Suprapubic skin (tissue), 4 donors: Measurements from ENCODE around the gene RUNDC3A. TPM values are rescaled to one million over a fixed set of nuclear protein-coding genes. Genes with fewer than 3 reads are reported as not detected.

Experiments used
- DNase-seq, 2 donors: peaks; one replicate each; pipeline ENCODE4 v3.0.0-alpha.2; 2019; ENCODE audit warnings: low spot score in 2 of 2
- H3K27ac ChIP-seq: fragments of 200-600 bp; sonication (generic); one replicate; pipeline ENCODE4 v1.5.1; 2019
- H3K27me3 ChIP-seq: fragments of 200-600 bp; sonication (generic); one replicate; pipeline ENCODE4 v1.5.1; 2019
- H3K36me3 ChIP-seq: fragments of 200-600 bp; sonication (generic); one replicate; pipeline ENCODE4 v1.5.1; 2019
- H3K4me1 ChIP-seq: fragments of 200-600 bp; sonication (generic); one replicate; pipeline ENCODE4 v1.5.1; 2019
- H3K4me3 ChIP-seq: fragments of 200-600 bp; sonication (generic); one replicate; pipeline ENCODE4 v1.5.1; 2019; ENCODE audit warnings: mild to moderate bottlenecking
- H3K9me3 ChIP-seq: fragments of 200-600 bp; sonication (generic); one replicate; pipeline ENCODE4 v1.5.1; 2019
- EP300 ChIP-seq: sonication (generic); formaldehyde crosslinking; IDR thresholded peaks from one replicate; pipeline ENCODE4 v1.6.1; 2017; ENCODE audit warnings: antibody characterized with exemption
- POLR2A ChIP-seq, 2 donors: fragments of 450-650 bp; IDR thresholded peaks; one replicate each; pipeline ENCODE4 v1.6.1; 2017; ENCODE audit warnings: antibody characterized with exemption in 2 of 2, mild to moderate bottlenecking in 2 of 2, moderate library complexity in 2 of 2
- POLR2AphosphoS5 ChIP-seq, 3 donors: sonication (generic); formaldehyde crosslinking; IDR thresholded peaks; one replicate each; pipeline ENCODE4 v1.6.1; 2017; ENCODE audit warnings: antibody characterized with exemption in 3 of 3
- WGBS: methylation state at CpG from one replicate; pipeline ENCODE4 v1.1.5; 2018; 5-methylcytosine and 5-hydroxymethylcytosine counted together
- total RNA-seq, 4 donors: library from RNA; depleted of rRNA; stranded (reverse); fragments of >200 nt; gene quantifications; one replicate each; pipeline ENCODE4 v1.1.0, GENCODE V29; 2016
- TF ChIP-seq, protein P1 (sequence below), 2 donors: fragments of 200-600 bp in 1 of 2; fragments of 450-650 bp in 1 of 2; sonication (generic) in 1 of 2; IDR thresholded peaks; one replicate each; pipeline ENCODE4 v1.5.1; 2016 to 2019; ENCODE audit warnings: antibody characterized with exemption in 2 of 2, mild to moderate bottlenecking in 1 of 2, moderate library complexity in 1 of 2

The RUNDC3A gene
- total RNA-seq, 4 donors from 2014 or later = 12.6 to 22.0 (median 14.7) TPM

DNA sequence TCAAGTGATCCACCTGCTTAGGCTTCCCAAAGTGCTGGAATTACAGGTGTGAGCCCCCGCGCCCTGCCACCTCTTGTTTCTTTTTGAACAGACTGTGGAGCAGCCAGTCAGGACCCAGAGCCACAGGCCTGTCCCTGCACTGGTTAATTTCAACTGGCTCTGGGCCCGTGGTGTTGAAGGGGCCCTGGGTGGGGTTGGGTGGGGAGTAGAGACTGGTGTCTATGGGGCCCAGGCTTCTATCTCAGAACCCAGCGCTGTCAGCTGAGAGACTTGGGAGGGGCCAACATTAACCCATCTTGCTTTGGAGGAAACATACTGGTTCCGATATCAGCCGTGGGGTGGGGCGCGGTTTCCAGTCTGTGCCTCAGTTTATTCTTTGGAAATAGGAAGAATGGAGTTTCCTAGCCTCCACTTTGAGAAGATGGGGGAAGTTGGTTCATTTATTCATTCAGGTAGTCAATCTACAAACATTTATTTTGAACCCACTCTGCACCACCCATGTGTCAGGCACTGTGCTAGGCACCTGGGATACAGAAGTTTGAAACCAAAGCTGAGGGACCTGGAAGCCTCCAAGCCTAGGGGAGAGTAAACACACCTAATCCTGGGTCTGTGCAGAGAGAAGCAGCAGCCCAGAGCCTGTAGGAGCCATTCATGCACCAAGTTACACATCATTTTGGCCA lies 24.9 kb upstream of the RUNDC3A start:
- H3K9me3 ChIP-seq = no peaks in the 10 kb centered on the region
- TF ChIP-seq EP300 (no peak), POLR2AphosphoS5 (IDR thresholded peaks at IDR 0.05) (no peak), POLR2A (IDR thresholded peaks at IDR 0.05) (no peak)
- TF ChIP-seq, protein P1, sequence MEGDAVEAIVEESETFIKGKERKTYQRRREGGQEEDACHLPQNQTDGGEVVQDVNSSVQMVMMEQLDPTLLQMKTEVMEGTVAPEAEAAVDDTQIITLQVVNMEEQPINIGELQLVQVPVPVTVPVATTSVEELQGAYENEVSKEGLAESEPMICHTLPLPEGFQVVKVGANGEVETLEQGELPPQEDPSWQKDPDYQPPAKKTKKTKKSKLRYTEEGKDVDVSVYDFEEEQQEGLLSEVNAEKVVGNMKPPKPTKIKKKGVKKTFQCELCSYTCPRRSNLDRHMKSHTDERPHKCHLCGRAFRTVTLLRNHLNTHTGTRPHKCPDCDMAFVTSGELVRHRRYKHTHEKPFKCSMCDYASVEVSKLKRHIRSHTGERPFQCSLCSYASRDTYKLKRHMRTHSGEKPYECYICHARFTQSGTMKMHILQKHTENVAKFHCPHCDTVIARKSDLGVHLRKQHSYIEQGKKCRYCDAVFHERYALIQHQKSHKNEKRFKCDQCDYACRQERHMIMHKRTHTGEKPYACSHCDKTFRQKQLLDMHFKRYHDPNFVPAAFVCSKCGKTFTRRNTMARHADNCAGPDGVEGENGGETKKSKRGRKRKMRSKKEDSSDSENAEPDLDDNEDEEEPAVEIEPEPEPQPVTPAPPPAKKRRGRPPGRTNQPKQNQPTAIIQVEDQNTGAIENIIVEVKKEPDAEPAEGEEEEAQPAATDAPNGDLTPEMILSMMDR (IDR thresholded peaks at IDR 0.05) = no peak
- WGBS = 95% methylated on average over 6 of the region's 8 CpGs
- peaks cover 11% of the 10 kb centered on the region for H3K4me1 ChIP-seq
- no peak overlapping the region for H3K27ac ChIP-seq
- no peaks in the 10 kb centered on the region for H3K36me3 ChIP-seq
- no peaks in the 10 kb centered on the region for H3K27me3 ChIP-seq
- DNase-seq = no peak
- H3K4me3 ChIP-seq = no peak overlapping the region

DNA sequence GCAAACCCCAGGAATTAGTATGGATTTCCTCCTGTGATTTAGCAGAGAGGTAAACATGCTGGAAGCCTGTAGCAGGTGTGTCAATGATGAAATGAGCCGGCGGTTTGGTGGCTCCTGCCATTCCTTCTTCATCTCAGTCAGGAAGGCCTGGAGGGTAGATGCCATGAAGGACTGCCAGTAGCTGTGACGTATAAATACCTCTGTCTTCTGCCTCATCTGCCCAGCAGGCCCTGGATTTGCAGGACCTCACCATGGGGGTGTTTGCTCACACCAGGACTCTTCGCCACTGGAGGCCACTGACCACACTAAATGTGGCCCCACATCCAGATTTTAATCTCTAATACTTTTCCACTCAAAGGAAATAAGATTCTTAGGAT lies 24.4 kb upstream of the RUNDC3A start:
- H3K4me1 ChIP-seq = peaks cover 11% of the 10 kb centered on the region
- H3K9me3 ChIP-seq = no peaks in the 10 kb centered on the region
- WGBS = 81% methylated on average over 4 of the region's 4 CpGs
- DNase-seq = no peak
- H3K27ac ChIP-seq = no peak overlapping the region
- no peak overlapping the region for H3K4me3 ChIP-seq
- no peaks in the 10 kb centered on the region for H3K27me3 ChIP-seq
- TF ChIP-seq EP300 = no peak
- TF ChIP-seq, protein P1 (IDR thresholded peaks at IDR 0.05) = no peak
- TF ChIP-seq POLR2A (IDR thresholded peaks at IDR 0.05) = no peak
- no peak for TF ChIP-seq POLR2AphosphoS5 (IDR thresholded peaks at IDR 0.05)
- H3K36me3 ChIP-seq = no peaks in the 10 kb centered on the region

DNA sequence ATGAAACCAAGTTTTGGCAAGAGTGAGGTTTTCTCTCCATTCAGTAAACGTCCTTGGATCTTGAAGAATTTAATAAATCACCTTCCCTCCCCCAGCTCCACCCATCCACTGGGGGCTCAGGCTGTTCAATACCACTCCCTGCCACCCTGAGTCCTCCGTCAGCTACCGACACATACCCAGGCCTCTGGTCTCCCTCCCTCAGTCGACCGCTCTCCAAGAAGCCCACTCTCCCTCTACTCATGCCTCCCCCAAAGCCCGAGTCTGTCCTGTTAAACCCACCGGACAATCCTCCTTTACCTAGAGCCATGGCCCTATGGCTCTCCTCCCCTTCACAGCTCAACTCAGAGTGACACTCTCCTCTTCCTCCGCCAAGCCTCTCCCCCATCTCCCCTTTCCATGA lies 20.8 kb upstream of the RUNDC3A start:
- Histone ChIP-seq H3K36me3 (no peaks in the 10 kb centered on the region), H3K27ac (no peak overlapping the region), H3K9me3 (no peaks in the 10 kb centered on the region), H3K4me3 (no peak overlapping the region), H3K27me3 (no peaks in the 10 kb centered on the region), H3K4me1 (no peaks in the 10 kb centered on the region)
- whole genome bisulfite sequencing = 75% methylated on average over 8 of the region's 8 CpGs
- DNase-seq = no peak
- no peak for TF ChIP-seq EP300
- TF ChIP-seq, protein P1 (IDR thresholded peaks at IDR 0.05) = no peak
- TF ChIP-seq POLR2AphosphoS5 (IDR thresholded peaks at IDR 0.05) = no peak
- TF ChIP-seq POLR2A (IDR thresholded peaks at IDR 0.05) = no peak

DNA sequence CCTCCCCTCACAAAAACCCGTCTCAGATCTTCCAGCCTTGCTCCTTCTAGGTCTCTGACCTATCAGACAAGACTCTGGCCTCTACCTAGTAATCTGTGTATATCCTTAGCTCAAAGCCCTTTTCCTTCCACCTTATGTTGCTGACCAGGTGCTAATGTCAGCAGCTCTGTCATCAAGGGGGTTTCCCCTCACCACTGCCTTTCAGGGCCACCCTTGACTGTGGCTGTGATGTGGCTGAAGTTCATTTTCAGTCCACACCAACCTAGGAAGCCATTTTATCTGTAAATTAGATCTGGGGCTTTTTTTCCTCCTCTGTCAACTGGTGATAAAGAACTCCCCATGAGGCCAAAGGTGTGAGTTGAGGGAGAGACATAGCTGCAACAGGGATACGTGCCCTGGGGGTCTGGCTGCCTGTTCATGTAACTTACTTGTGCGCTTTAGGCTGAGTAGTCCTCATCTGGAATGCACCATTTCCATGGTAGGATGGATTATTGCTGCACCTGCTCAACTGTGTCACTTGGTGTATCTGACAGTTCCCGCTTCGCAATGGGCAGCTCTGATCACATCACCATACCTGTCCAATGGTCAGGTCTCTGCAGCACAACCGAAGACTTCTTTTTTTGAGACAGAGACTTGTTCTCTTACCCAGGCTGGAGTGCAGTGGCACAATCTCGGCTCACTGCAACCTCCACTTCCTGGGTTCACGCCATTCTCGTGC lies 14.7 kb upstream of the RUNDC3A start:
- H3K27ac ChIP-seq = no peak overlapping the region
- H3K9me3 ChIP-seq = no peaks in the 10 kb centered on the region
- no peaks in the 10 kb centered on the region for H3K4me1 ChIP-seq
- TF ChIP-seq, protein P1 (IDR thresholded peaks at IDR 0.05) = no peak
- TF ChIP-seq EP300 (no peak), POLR2AphosphoS5 (IDR thresholded peaks at IDR 0.05) (no peak), POLR2A (IDR thresholded peaks at IDR 0.05) (no peak)
- 91% methylated on average over 9 of the region's 9 CpGs for WGBS
- no peaks in the 10 kb centered on the region for H3K36me3 ChIP-seq
- no peak for DNase-seq
- H3K27me3 ChIP-seq = no peaks in the 10 kb centered on the region
- H3K4me3 ChIP-seq = no peak overlapping the region

DNA sequence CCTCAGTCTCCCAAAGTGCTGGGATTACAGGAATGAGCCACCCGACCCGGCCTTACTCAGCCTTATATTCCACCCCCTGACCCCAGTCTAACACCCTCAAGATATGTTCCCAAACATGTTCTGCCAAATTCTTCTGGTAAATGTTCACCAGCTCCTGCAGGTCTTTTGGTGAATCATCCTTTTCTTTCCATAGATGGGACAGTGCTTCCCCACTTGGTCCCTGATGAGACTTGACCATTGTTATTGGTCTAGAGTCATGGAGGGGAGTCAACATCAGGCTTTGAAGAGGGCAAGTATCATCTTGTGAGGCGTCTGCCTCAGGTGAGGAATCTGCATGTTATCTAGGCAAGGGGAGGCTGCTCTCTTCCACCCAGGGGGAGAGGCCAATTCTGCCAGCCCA lies 10.4 kb upstream of the RUNDC3A start:
- H3K4me3 ChIP-seq = no peak overlapping the region
- WGBS = 73% methylated on average over 3 of the region's 3 CpGs
- H3K27me3 ChIP-seq = no peaks in the 10 kb centered on the region
- no peak overlapping the region for H3K27ac ChIP-seq
- no peaks in the 10 kb centered on the region for H3K4me1 ChIP-seq
- no peaks in the 10 kb centered on the region for H3K36me3 ChIP-seq
- H3K9me3 ChIP-seq = no peaks in the 10 kb centered on the region
- TF ChIP-seq EP300 = no peak
- TF ChIP-seq POLR2A (IDR thresholded peaks at IDR 0.05) = no peak
- TF ChIP-seq, protein P1 (IDR thresholded peaks at IDR 0.05) = no peak
- TF ChIP-seq POLR2AphosphoS5 (IDR thresholded peaks at IDR 0.05) = no peak
- DNase-seq = no peak
